ENCODE results near the gene ST3GAL5. TPM values are rescaled to one million over a fixed set of nuclear protein-coding genes. Genes with fewer than 3 reads are reported as not detected.

Gene ST3GAL5
- total RNA-seq, 8 experiments from 2014 or later = 2.9 to 84.6 (median 21.8) TPM

- no peak overlapping the region for H3K4me3 ChIP-seq
- H3K27ac ChIP-seq = no peak overlapping the region
- 49 to 96% (median 86%) methylated on average over 1 to 7 of the region's 7 CpGs; no CpG with 5 or more reads in 3 of the 10 experiments for WGBS, 10 experiments
- peaks cover 0 to 5% of the 10 kb centered on the region in 2 donors for H3K4me1 ChIP-seq (replicated peaks in 1 of 2)
- no peak for ATAC-seq (replicated peaks in 6 of 8)
- in situ Hi-C loops (cut with MboI; ENCODE audit: low pct_unique_long_range_greater_than_20kb in 2 of 9, low sequenced_read_pairs in 9 of 9, unreplicated experiment in 9 of 9) = loop anchor here in 8 of 9 experiments (5.0 to 25.0 kb wide), 6 partner anchors 91 to 259 kb away; no protein-coding TSS in a partner anchor
Observed at GRCh38 chr2:85828725-85829124, 60.1 kb downstream of the ST3GAL5 start.

GRCh38 chr2:85827879-85828569 is 60.8 kb downstream of the ST3GAL5 start:
- in situ Hi-C loops (cut with MboI; ENCODE audit: low pct_unique_long_range_greater_than_20kb in 2 of 9, low sequenced_read_pairs in 9 of 9, unreplicated experiment in 9 of 9) = loop anchor here in 8 of 9 experiments (5.0 to 25.0 kb wide), 6 partner anchors 91 to 259 kb away; no protein-coding TSS in a partner anchor
- no peak for ATAC-seq (replicated peaks in 6 of 8)
- H3K4me3 ChIP-seq = no peak overlapping the region
- peaks cover 0 to 5% of the 10 kb centered on the region in 2 donors for H3K4me1 ChIP-seq (replicated peaks in 1 of 2)
- WGBS, 10 experiments = 53 to 100% (median 85%) methylated on average over 1 to 9 of the region's 18 CpGs; no CpG with 5 or more reads in 2 of the 10 experiments
- H3K27ac ChIP-seq = no peak overlapping the region

DNA sequence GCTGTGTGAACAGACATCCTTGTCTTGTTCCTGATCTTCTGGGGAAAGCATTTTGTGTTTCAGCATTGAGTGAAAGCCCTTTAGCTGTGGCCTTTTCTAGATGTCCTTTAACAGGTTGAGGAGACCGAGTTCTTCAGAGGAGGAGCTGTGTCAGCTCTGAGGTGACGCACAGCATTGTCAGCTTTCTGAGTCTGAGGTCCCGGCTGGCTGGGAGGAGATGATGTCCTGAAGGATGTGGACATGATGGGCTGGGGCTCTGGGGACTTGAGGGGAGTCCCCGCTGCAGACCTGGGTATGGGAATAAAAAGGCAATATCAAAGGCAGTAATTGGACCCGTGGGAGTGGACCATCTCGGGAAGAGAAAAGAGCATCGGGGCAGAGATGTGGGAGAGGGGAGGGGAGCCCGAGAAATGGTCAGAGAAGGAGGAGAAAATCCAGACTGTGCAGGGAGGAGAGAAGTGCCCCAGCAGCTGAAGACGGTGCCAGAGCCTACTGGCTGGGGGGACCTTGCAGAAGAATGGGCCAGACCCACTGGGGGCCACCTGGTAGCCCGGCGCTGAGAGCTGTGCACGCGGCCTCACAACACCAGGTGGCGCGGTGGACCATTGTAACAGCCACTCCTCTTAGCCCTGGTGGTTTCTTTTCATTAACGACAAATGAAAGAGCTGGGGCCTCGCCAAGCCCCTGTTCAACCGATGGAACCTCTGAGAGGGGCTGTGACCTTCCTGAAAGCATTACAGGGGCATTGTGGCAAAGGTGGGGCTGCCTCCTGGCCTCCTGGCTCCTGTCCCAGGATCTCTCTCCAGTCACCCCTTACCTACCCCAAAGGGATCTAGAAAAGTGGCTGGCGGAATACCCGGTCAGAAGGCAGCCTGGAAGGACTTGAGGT is 61.6 kb downstream of the ST3GAL5 start:
- H3K4me1 ChIP-seq (replicated peaks in 1 of 2) = peaks cover 0 to 5% of the 10 kb centered on the region in 2 donors
- ATAC-seq (replicated peaks in 6 of 8) = peak; percentile 96 to 100 (median 98)
- in situ Hi-C loops (cut with MboI; ENCODE audit: low pct_unique_long_range_greater_than_20kb in 2 of 9, low sequenced_read_pairs in 9 of 9, unreplicated experiment in 9 of 9) = loop anchor here in 8 of 9 experiments (5.0 to 25.0 kb wide), 6 partner anchors 90 to 260 kb away; no protein-coding TSS in a partner anchor
- 0 to 73% (median 0%) methylated on average over 1 to 8 of the region's 20 CpGs; no CpG with 5 or more reads in 1 of the 10 experiments for WGBS, 10 experiments
- H3K4me3 ChIP-seq = peak overlapping the region in 1 of 5 donors; percentile 6
- H3K27ac ChIP-seq = no peak overlapping the region

DNA sequence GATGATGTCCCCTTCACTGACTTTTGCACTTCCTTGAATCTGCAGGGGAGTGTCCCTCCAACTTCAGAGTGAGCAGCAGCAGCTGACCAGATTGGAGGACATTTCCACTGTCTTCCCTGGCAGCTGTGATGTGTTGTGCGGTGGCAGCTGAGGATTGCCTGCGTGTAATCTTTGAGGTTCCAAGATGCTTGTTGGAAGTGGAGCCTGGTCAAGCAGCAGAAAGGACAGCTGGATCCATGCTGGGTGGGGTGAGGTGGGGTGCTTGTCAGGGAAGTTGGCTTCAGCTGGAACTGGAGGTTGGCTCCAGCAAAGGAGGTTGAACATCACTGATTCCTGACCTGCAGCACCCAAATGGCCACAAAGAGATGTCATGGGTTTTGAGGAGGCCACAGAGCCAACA is 64.8 kb downstream of the ST3GAL5 start:
- in situ Hi-C loops (cut with MboI; ENCODE audit: low pct_unique_long_range_greater_than_20kb in 2 of 9, low sequenced_read_pairs in 9 of 9, unreplicated experiment in 9 of 9) = loop anchor here in 3 of 9 experiments (10.0 to 25.0 kb wide), 3 partner anchors 112 to 251 kb away; no protein-coding TSS in a partner anchor
- H3K4me3 ChIP-seq = no peak overlapping the region
- WGBS, 10 experiments = 100% methylated on average over 1 of the region's 2 CpGs; no CpG with 5 or more reads in 9 of the 10 experiments

GRCh38 chr2:85822766-85823165 is 66.0 kb downstream of the ST3GAL5 start:
- WGBS, 10 experiments = 46 to 100% (median 80%) methylated on average over 1 to 5 of the region's 5 CpGs; no CpG with 5 or more reads in 3 of the 10 experiments
- Histone ChIP-seq H3K4me1 (replicated peaks in 1 of 2) (peaks cover 0 to 3% of the 10 kb centered on the region in 2 donors), H3K4me3 (no peak overlapping the region), H3K27ac (no peak overlapping the region)
- ATAC-seq (replicated peaks in 6 of 8) = peak in 2 of 8 experiments; percentile 49 to 56
- in situ Hi-C loops (cut with MboI; ENCODE audit: low pct_unique_long_range_greater_than_20kb in 2 of 9, low sequenced_read_pairs in 9 of 9, unreplicated experiment in 9 of 9) = loop anchor here in 3 of 9 experiments (10.0 to 25.0 kb wide), 3 partner anchors 110 to 252 kb away; no protein-coding TSS in a partner anchor

More for the DNA sequence above, 64.8 kb downstream of the ST3GAL5 start:
- no peak overlapping the region for H3K27ac ChIP-seq
- no peak for ATAC-seq (replicated peaks in 6 of 8)
- peaks cover 0 to 5% of the 10 kb centered on the region in 2 donors for H3K4me1 ChIP-seq (replicated peaks in 1 of 2)

GRCh38 chr2:85819811-85820510 is 68.8 kb downstream of the ST3GAL5 start:
- no peak overlapping the region for H3K27ac ChIP-seq
- no peaks in the 10 kb centered on the region for H3K4me1 ChIP-seq (replicated peaks in 1 of 2)
- WGBS, 10 experiments = 14 to 88% (median 70%) methylated on average over 1 to 6 of the region's 6 CpGs; no CpG with 5 or more reads in 1 of the 10 experiments
- ATAC-seq (replicated peaks in 6 of 8) = no peak
- H3K4me3 ChIP-seq = no peak overlapping the region
- in situ Hi-C loops (cut with MboI; ENCODE audit: low pct_unique_long_range_greater_than_20kb in 2 of 9, low sequenced_read_pairs in 9 of 9, unreplicated experiment in 9 of 9) = loop anchor here in 5 of 9 experiments (10.0 to 25.0 kb wide), 5 partner anchors 65 to 255 kb away; partner anchors contain the start of gene ATOH8 (in 1 of the 5)

GRCh38 chr2:85814802-85815550 is 73.8 kb downstream of the ST3GAL5 start:
- no peak overlapping the region for H3K4me3 ChIP-seq

GRCh38 chr2:85813982-85814801 is 74.6 kb downstream of the ST3GAL5 start:
- Histone ChIP-seq H3K4me3 (no peak overlapping the region), H3K27ac (no peak overlapping the region), H3K4me1 (replicated peaks in 1 of 2) (no peaks in the 10 kb centered on the region)
- peak; percentile 98 to 100 (median 100) for ATAC-seq (replicated peaks in 6 of 8)
- 0 to 79% (median 23%) methylated on average over 1 to 5 of the region's 13 CpGs; no CpG with 5 or more reads in 2 of the 10 experiments for WGBS, 10 experiments
- in situ Hi-C loops (cut with MboI; ENCODE audit: low pct_unique_long_range_greater_than_20kb in 2 of 9, low sequenced_read_pairs in 9 of 9, unreplicated experiment in 9 of 9) = loop anchor here in 7 of 9 experiments (5.0 to 25.0 kb wide), 6 partner anchors 59 to 177 kb away; partner anchors contain the start of gene ATOH8 (in 1 of the 7)

More at GRCh38 chr2:85814802-85815550, 73.8 kb downstream of the ST3GAL5 start:
- Histone ChIP-seq H3K4me1 (replicated peaks in 1 of 2) (no peaks in the 10 kb centered on the region), H3K27ac (no peak overlapping the region)
- 8 to 76% (median 68%) methylated on average over 2 to 8 of the region's 10 CpGs; no CpG with 5 or more reads in 3 of the 10 experiments for WGBS, 10 experiments
- ATAC-seq (replicated peaks in 6 of 8) = no peak
- in situ Hi-C loops (cut with MboI; ENCODE audit: low pct_unique_long_range_greater_than_20kb in 2 of 9, low sequenced_read_pairs in 9 of 9, unreplicated experiment in 9 of 9) = loop anchor here in 7 of 9 experiments (5.0 to 25.0 kb wide), 6 partner anchors 60 to 178 kb away; partner anchors contain the start of gene ATOH8 (in 1 of the 7)

- no peak for ATAC-seq (replicated peaks in 6 of 8)
Observed at GRCh38 chr2:85813211-85813981, 75.4 kb downstream of the ST3GAL5 start.

GRCh38 chr2:85812094-85812735 is 76.6 kb downstream of the ST3GAL5 start:
- in situ Hi-C loops (cut with MboI; ENCODE audit: low pct_unique_long_range_greater_than_20kb in 2 of 9, low sequenced_read_pairs in 9 of 9, unreplicated experiment in 9 of 9) = loop anchor here in 7 of 9 experiments (5.0 to 25.0 kb wide), 6 partner anchors 57 to 175 kb away; partner anchors contain the start of gene ATOH8 (in 1 of the 7)
- no peak for ATAC-seq (replicated peaks in 6 of 8)
- no peak overlapping the region for H3K27ac ChIP-seq
- no peaks in the 10 kb centered on the region for H3K4me1 ChIP-seq (replicated peaks in 1 of 2)
- 88 to 100% (median 100%) methylated on average over 1 to 2 of the region's 10 CpGs; no CpG with 5 or more reads in 5 of the 10 experiments for WGBS, 10 experiments
- no peak overlapping the region for H3K4me3 ChIP-seq

More at GRCh38 chr2:85813211-85813981, 75.4 kb downstream of the ST3GAL5 start:
- in situ Hi-C loops (cut with MboI; ENCODE audit: low pct_unique_long_range_greater_than_20kb in 2 of 9, low sequenced_read_pairs in 9 of 9, unreplicated experiment in 9 of 9) = loop anchor here in 7 of 9 experiments (5.0 to 25.0 kb wide), 6 partner anchors 59 to 176 kb away; partner anchors contain the start of gene ATOH8 (in 1 of the 7)
- 44 to 100% (median 86%) methylated on average over 1 to 5 of the region's 7 CpGs; no CpG with 5 or more reads in 6 of the 10 experiments for WGBS, 10 experiments
- Histone ChIP-seq H3K4me1 (replicated peaks in 1 of 2) (no peaks in the 10 kb centered on the region), H3K27ac (no peak overlapping the region), H3K4me3 (no peak overlapping the region)
